Parathyroid adenoma (tissue), 2 donors: ENCODE results near the gene ARRDC3.

Experiments
- H2AFZ ChIP-seq: fragments of 300-600 bp; sonication (generic); one replicate; pipeline ENCODE4 v1.7.0; 2017; ENCODE audit warnings: antibody characterized with exemption, mild to moderate bottlenecking
- H3K27ac ChIP-seq: fragments of 300-600 bp; sonication (generic); one replicate; pipeline ENCODE4 v1.7.0; 2017
- H3K27me3 ChIP-seq: fragments of 300-600 bp; sonication (generic); one replicate; pipeline ENCODE4 v1.7.0; 2017; ENCODE audit warnings: low read length; ENCODE audit not compliant: control insufficient read depth, insufficient read depth
- H3K36me3 ChIP-seq: fragments of 300-600 bp; sonication (generic); one replicate; pipeline ENCODE4 v1.7.0; 2017; ENCODE audit warnings: low read length; ENCODE audit not compliant: control insufficient read depth, insufficient read depth
- H3K4me1 ChIP-seq: fragments of 300-600 bp; sonication (generic); one replicate; pipeline ENCODE4 v1.7.0; 2017; ENCODE audit warnings: control low read depth
- H3K4me2 ChIP-seq: fragments of 300-600 bp; sonication (generic); one replicate; pipeline ENCODE4 v1.7.0; 2017; ENCODE audit warnings: low read length
- H3K4me3 ChIP-seq: fragments of 300-600 bp; sonication (generic); one replicate; pipeline ENCODE4 v1.7.0; 2017; ENCODE audit warnings: low read depth, low read length
- H3K79me2 ChIP-seq: fragments of 300-600 bp; sonication (generic); one replicate; pipeline ENCODE4 v1.7.0; 2017; ENCODE audit warnings: control low read depth
- H3K9ac ChIP-seq: fragments of 300-600 bp; sonication (generic); one replicate; pipeline ENCODE4 v1.7.0; 2017; ENCODE audit warnings: mild to moderate bottlenecking
- H3K9me3 ChIP-seq: fragments of 300-600 bp; sonication (generic); one replicate; pipeline ENCODE4 v1.7.0; 2017; ENCODE audit warnings: low read length; ENCODE audit not compliant: control insufficient read depth
- TF ChIP-seq, protein P1 (sequence below): fragments of 300-600 bp; sonication (generic); IDR thresholded peaks from one replicate; pipeline ENCODE4 v1.7.0; 2017; ENCODE audit warnings: antibody characterized with exemption, mild to moderate bottlenecking
- donor health status: primary hyperparathyroidism.

Gene ARRDC3

DNA sequence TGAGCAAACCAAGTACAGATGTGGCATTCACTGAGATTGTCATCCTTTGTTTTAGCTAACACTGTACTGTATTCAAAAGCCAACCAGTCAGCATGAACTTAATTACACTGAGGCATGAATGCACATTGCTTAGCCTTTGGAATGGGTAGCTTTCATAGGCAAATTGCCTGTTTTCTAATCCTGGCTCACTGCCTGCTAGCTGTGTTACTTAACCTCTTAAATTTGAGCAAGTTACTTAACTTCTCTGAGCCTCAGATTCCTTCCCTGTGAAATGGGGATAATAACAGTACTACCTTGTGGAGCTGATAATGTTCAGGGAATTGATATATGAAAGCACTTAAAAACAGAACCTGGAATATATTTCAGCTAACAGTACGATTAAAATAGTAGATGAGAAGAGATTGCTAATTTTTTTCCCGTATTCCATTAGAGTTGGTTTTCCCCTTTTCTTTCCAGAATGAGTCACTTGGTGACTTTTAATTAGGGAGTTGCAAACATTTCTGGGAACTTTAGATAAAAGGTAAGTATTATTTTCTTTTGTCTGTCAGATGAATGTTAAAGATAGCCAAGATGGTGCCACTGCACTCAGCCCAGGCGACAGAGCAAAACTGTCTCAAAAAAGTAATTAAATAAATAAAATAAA is 43.9 kb downstream of the ARRDC3 start:
- Histone ChIP-seq H3K4me2 (no peak overlapping the region), H3K4me1 (no peaks in the 10 kb centered on the region), H3K9me3 (no peaks in the 10 kb centered on the region), H3K9ac (no peak overlapping the region), H2AFZ (peak overlapping the region; percentile 50), H3K4me3 (no peak overlapping the region), H3K79me2 (no peaks in the 10 kb centered on the region), H3K27ac (no peak overlapping the region), H3K27me3 (no peaks in the 10 kb centered on the region), H3K36me3 (no peaks in the 10 kb centered on the region)
- TF ChIP-seq, protein P1, sequence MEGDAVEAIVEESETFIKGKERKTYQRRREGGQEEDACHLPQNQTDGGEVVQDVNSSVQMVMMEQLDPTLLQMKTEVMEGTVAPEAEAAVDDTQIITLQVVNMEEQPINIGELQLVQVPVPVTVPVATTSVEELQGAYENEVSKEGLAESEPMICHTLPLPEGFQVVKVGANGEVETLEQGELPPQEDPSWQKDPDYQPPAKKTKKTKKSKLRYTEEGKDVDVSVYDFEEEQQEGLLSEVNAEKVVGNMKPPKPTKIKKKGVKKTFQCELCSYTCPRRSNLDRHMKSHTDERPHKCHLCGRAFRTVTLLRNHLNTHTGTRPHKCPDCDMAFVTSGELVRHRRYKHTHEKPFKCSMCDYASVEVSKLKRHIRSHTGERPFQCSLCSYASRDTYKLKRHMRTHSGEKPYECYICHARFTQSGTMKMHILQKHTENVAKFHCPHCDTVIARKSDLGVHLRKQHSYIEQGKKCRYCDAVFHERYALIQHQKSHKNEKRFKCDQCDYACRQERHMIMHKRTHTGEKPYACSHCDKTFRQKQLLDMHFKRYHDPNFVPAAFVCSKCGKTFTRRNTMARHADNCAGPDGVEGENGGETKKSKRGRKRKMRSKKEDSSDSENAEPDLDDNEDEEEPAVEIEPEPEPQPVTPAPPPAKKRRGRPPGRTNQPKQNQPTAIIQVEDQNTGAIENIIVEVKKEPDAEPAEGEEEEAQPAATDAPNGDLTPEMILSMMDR, result no peak

DNA sequence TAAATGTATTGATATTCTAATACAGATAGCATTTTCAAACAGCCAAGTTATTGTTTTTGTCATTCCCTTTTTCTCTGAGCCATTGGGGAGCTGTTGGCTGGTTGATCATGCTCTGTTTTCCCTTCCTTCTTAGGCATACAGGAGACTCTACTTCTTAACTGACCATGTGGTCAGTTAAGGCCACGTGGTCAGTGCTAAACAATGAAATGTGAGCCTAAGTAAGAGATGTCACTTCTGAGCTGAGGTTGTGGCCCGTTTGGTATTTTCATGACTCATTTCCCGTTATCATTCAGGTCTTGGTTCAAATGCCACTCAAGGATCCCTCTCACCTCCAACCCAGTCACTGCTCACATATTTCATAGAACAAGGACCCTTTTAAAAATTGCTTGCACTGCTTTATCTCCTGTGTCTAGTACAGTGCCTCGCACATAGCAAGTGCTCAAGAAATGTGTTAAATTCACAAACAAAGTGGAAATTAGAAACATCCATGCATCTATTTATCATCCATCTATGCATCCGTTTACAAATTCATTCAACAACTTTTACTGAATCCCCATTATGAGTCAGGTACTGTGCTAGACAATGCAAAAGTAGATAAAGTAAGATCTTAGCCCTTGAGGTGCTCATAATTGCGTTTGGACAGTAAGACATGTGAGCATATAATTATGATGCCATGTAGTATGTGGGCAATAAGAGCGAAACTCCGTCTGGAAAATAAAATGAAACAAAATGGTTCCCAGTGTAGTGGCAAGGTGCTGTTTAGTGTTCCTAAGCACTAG is 50.7 kb downstream of the ARRDC3 start:
- no peak overlapping the region for H3K4me3 ChIP-seq
- H3K79me2 ChIP-seq, result no peaks in the 10 kb centered on the region
- no peak overlapping the region for H3K27ac ChIP-seq
- TF ChIP-seq, protein P1, result no peak
- H3K27me3 ChIP-seq, result no peaks in the 10 kb centered on the region
- peaks cover 11% of the 10 kb centered on the region for H3K4me1 ChIP-seq
- no peaks in the 10 kb centered on the region for H3K9me3 ChIP-seq
- no peak overlapping the region for H3K9ac ChIP-seq
- H2AFZ ChIP-seq, result peak overlapping the region; percentile 57
- no peaks in the 10 kb centered on the region for H3K36me3 ChIP-seq
- H3K4me2 ChIP-seq, result no peak overlapping the region

DNA sequence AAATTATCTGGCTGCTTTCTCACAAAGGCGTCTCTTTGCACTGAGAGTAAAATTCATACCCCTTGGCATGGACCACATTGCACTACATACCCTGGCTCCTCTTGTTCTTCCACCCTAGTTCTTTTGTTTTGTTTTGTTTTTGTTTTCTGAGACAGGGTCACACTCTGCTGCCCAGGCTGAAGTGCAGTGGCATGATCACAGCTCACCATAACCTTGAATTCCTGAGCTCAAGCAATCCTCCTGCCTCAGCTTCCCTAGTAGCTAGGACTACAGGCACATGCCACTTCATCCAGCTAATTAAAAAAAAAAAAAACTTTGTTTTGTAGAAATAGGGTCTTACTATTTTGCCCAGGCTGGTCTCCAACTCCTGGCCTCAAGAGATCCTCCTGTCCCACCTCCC is 51.4 kb downstream of the ARRDC3 start:
- no peaks in the 10 kb centered on the region for H3K36me3 ChIP-seq
- peak overlapping the region; percentile 57 for H2AFZ ChIP-seq
- TF ChIP-seq, protein P1, result no peak
- no peaks in the 10 kb centered on the region for H3K9me3 ChIP-seq
- no peak overlapping the region for H3K9ac ChIP-seq
- no peaks in the 10 kb centered on the region for H3K27me3 ChIP-seq
- H3K27ac ChIP-seq, result no peak overlapping the region
- H3K4me1 ChIP-seq, result peaks cover 11% of the 10 kb centered on the region
- no peak overlapping the region for H3K4me2 ChIP-seq
- H3K4me3 ChIP-seq, result no peak overlapping the region
- H3K79me2 ChIP-seq, result no peaks in the 10 kb centered on the region

DNA sequence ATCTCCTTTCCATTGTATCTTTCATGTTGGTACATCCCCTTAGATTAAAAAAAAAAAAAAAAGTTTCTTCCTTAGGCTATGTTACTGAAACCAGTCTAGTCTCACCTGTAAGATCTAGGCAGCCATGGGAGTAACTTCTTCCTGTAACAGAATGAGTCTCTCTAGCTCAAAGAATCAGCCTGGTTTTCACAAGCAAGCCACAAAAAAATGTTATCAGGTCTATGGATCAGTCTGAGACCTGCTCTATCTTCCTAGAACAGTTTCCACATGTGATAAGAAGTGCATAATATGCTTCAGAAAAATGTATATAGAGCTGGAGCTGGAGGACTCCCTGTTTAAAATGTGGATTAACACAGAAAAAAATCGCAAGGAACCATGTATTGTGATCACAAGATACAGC is 53.8 kb downstream of the ARRDC3 start:
- Histone ChIP-seq H3K9me3 (no peaks in the 10 kb centered on the region), H3K36me3 (no peaks in the 10 kb centered on the region), H3K4me2 (no peak overlapping the region), H3K4me1 (peaks cover 11% of the 10 kb centered on the region), H3K9ac (no peak overlapping the region), H3K79me2 (no peaks in the 10 kb centered on the region), H2AFZ (peak overlapping the region; percentile 59), H3K27ac (no peak overlapping the region), H3K27me3 (no peaks in the 10 kb centered on the region), H3K4me3 (no peak overlapping the region)
- TF ChIP-seq, protein P1, result no peak
